Astrocyte (in vitro differentiated cells and primary cell): ENCODE data around the gene FAM168A. TPM values are rescaled to one million over a fixed set of nuclear protein-coding genes. Genes with fewer than 3 reads are reported as not detected.

Experiments
- DNase-seq: peaks from one replicate; pipeline ENCODE4 v3.0.0-alpha.2; 2010; ENCODE audit warnings: low read depth
- FAIRE-seq: peaks from 2 replicates; lab custom pipeline; 2011; peaks lifted over from hg19 to GRCh38; lab: Jason Lieb, UNC
- H2AFZ ChIP-seq: 2 replicates; pipeline ENCODE4 v1.6.0; 2012; ENCODE audit warnings: low read depth, low read length, inconsistent platforms
- H3K27ac ChIP-seq: 2 replicates; pipeline ENCODE4 v1.5.1; 2011; ENCODE audit warnings: low read depth, low read length, inconsistent platforms
- H3K27me3 ChIP-seq: 2 replicates; pipeline ENCODE4 v1.6.0; 2011; ENCODE audit warnings: low read length, inconsistent platforms; ENCODE audit not compliant: insufficient read depth
- H3K36me3 ChIP-seq: 2 replicates; pipeline ENCODE4 v1.5.1; 2011; ENCODE audit warnings: low read length, inconsistent platforms; ENCODE audit not compliant: insufficient read depth
- H3K4me1 ChIP-seq: 2 replicates; pipeline ENCODE4 v1.5.1; 2011; ENCODE audit warnings: low read length, inconsistent platforms; ENCODE audit not compliant: insufficient read depth
- H3K4me2 ChIP-seq: 2 replicates; pipeline ENCODE4 v1.6.0; 2012; ENCODE audit warnings: low read length, inconsistent platforms
- H3K4me3 ChIP-seq: 2 replicates; pipeline ENCODE4 v1.5.1; 2011; ENCODE audit warnings: low read depth, mild to moderate bottlenecking, low read length, inconsistent platforms; ENCODE audit not compliant: insufficient read depth
- H3K79me2 ChIP-seq: 2 replicates; pipeline ENCODE4 v1.6.0; 2012; ENCODE audit warnings: mild to moderate bottlenecking, low read length, inconsistent platforms; ENCODE audit not compliant: insufficient read depth
- H3K9ac ChIP-seq: 2 replicates; pipeline ENCODE4 v1.6.0; 2012; ENCODE audit warnings: mild to moderate bottlenecking, low read length, inconsistent platforms
- H3K9me3 ChIP-seq: 2 replicates; pipeline ENCODE4 v1.5.1; 2012; ENCODE audit warnings: low read depth, mild to moderate bottlenecking, low read length, inconsistent platforms; ENCODE audit not compliant: insufficient read depth
- H4K20me1 ChIP-seq: 2 replicates; pipeline ENCODE4 v1.6.0; 2012; ENCODE audit warnings: low read length, inconsistent platforms; ENCODE audit not compliant: insufficient read depth
- H3K27ac Mint-ChIP-seq: one replicate; pipeline ENCODE4 v1.8.0; 2021; ENCODE audit warnings: mild to moderate bottlenecking, mixed read lengths; ENCODE audit not compliant: unreplicated experiment
- H3K27me3 Mint-ChIP-seq: one replicate; pipeline ENCODE4 v1.8.0; 2021; ENCODE audit warnings: low read depth, mixed read lengths; ENCODE audit not compliant: unreplicated experiment
- H3K36me3 Mint-ChIP-seq: one replicate; pipeline ENCODE4 v1.8.0; 2021; ENCODE audit warnings: low read depth, mixed read lengths; ENCODE audit not compliant: unreplicated experiment
- H3K4me1 Mint-ChIP-seq: one replicate; pipeline ENCODE4 v1.8.0; 2021; ENCODE audit warnings: low read depth, mixed read lengths; ENCODE audit not compliant: unreplicated experiment
- H3K4me3 Mint-ChIP-seq: one replicate; pipeline ENCODE4 v1.8.0; 2021; ENCODE audit warnings: mild to moderate bottlenecking, moderate library complexity, mixed read lengths; ENCODE audit not compliant: unreplicated experiment
- H3K9me3 Mint-ChIP-seq: one replicate; pipeline ENCODE4 v1.8.0; 2021; ENCODE audit warnings: mild to moderate bottlenecking, mixed read lengths; ENCODE audit not compliant: unreplicated experiment
- EZH2 ChIP-seq: IDR thresholded peaks from 2 replicates; pipeline ENCODE4 v1.6.1; 2012; ENCODE audit warnings: mild to moderate bottlenecking, low read length, inconsistent platforms; ENCODE audit not compliant: insufficient read depth
- total RNA-seq: library from RNA; stranded (reverse); gene quantifications from 2 replicates; pipeline ENCODE4 v1.2.1, GENCODE V29; 2021
- TF ChIP-seq, protein P1 (sequence below): IDR thresholded peaks from 2 replicates; pipeline ENCODE4 v1.5.1; 2011; ENCODE audit warnings: low read depth, mild to moderate bottlenecking, inconsistent platforms, low read length, moderate library complexity; ENCODE audit not compliant: insufficient read depth

The FAM168A gene
- total RNA-seq, 1 donor from 2014 or later = 44.8 TPM

DNA sequence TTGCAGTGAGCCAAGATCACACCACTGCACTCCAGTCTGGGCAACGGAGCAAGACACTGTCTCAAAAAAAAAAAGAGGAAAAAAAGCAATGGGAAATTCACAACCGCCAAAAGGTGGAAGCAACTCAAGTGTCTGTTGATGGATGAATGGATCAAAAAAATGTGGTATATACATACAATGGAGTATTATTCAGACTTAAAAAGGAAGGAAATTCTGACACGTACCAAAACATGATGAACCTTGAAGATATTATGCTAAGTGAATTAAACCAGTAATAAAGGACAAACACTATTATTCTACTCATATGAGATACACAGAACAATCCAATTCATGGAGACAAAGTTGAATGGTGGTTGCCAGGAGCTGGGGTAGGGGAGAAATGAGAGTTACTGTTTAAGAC lies 40.9 kb downstream of the FAM168A start:
- H3K9me3 ChIP-seq = no peaks in the 10 kb centered on the region
- peaks cover 43% of the 10 kb centered on the region for H4K20me1 ChIP-seq
- FAIRE-seq (no peak), DNase-seq (no peak)
- H3K27me3 Mint-ChIP-seq = no peaks in the 10 kb centered on the region
- no peaks in the 10 kb centered on the region for H3K36me3 ChIP-seq
- H2AFZ ChIP-seq = no peak overlapping the region
- no peak for TF ChIP-seq EZH2
- TF ChIP-seq, protein P1, sequence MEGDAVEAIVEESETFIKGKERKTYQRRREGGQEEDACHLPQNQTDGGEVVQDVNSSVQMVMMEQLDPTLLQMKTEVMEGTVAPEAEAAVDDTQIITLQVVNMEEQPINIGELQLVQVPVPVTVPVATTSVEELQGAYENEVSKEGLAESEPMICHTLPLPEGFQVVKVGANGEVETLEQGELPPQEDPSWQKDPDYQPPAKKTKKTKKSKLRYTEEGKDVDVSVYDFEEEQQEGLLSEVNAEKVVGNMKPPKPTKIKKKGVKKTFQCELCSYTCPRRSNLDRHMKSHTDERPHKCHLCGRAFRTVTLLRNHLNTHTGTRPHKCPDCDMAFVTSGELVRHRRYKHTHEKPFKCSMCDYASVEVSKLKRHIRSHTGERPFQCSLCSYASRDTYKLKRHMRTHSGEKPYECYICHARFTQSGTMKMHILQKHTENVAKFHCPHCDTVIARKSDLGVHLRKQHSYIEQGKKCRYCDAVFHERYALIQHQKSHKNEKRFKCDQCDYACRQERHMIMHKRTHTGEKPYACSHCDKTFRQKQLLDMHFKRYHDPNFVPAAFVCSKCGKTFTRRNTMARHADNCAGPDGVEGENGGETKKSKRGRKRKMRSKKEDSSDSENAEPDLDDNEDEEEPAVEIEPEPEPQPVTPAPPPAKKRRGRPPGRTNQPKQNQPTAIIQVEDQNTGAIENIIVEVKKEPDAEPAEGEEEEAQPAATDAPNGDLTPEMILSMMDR = no peak
- H3K9ac ChIP-seq = no peak overlapping the region
- no peak overlapping the region for H3K4me2 ChIP-seq
- H3K9me3 Mint-ChIP-seq = no peaks in the 10 kb centered on the region
- no peaks in the 10 kb centered on the region for H3K4me1 ChIP-seq
- peaks cover 5% of the 10 kb centered on the region for H3K4me1 Mint-ChIP-seq
- no peak overlapping the region for H3K4me3 Mint-ChIP-seq
- H3K27ac ChIP-seq = no peak overlapping the region
- no peaks in the 10 kb centered on the region for H3K27me3 ChIP-seq
- no peak overlapping the region for H3K4me3 ChIP-seq
- peaks cover 6% of the 10 kb centered on the region for H3K36me3 Mint-ChIP-seq
- H3K79me2 ChIP-seq = peaks cover 39% of the 10 kb centered on the region
- no peak overlapping the region for H3K27ac Mint-ChIP-seq

GRCh38 chr11:73555615-73556014 lies 42.3 kb downstream of the FAM168A start:
- H3K27me3 ChIP-seq = no peaks in the 10 kb centered on the region
- Mint-ChIP-seq H3K36me3 (peaks cover 4% of the 10 kb centered on the region), H3K27ac (no peak overlapping the region), H3K4me1 (peaks cover 13% of the 10 kb centered on the region), H3K4me3 (no peak overlapping the region), H3K9me3 (no peaks in the 10 kb centered on the region), H3K27me3 (no peaks in the 10 kb centered on the region)
- H3K27ac ChIP-seq = no peak overlapping the region
- H3K4me1 ChIP-seq = no peaks in the 10 kb centered on the region
- H3K36me3 ChIP-seq = no peaks in the 10 kb centered on the region
- no peak for FAIRE-seq
- H3K79me2 ChIP-seq = peaks cover 38% of the 10 kb centered on the region
- H3K4me2 ChIP-seq = no peak overlapping the region
- H3K9me3 ChIP-seq = no peaks in the 10 kb centered on the region
- no peak for TF ChIP-seq EZH2
- TF ChIP-seq, protein P1 = no peak
- H4K20me1 ChIP-seq = peaks cover 53% of the 10 kb centered on the region
- DNase-seq = no peak
- no peak overlapping the region for H3K9ac ChIP-seq
- no peak overlapping the region for H2AFZ ChIP-seq
- no peak overlapping the region for H3K4me3 ChIP-seq

- H3K27me3 ChIP-seq = no peaks in the 10 kb centered on the region
- peaks cover 49% of the 10 kb centered on the region for H4K20me1 ChIP-seq
- Mint-ChIP-seq H3K9me3 (no peaks in the 10 kb centered on the region), H3K27ac (no peak overlapping the region), H3K4me3 (no peak overlapping the region), H3K4me1 (peaks cover 13% of the 10 kb centered on the region), H3K36me3 (peaks cover 4% of the 10 kb centered on the region), H3K27me3 (no peaks in the 10 kb centered on the region)
- H3K79me2 ChIP-seq = peaks cover 32% of the 10 kb centered on the region
- H3K36me3 ChIP-seq = no peaks in the 10 kb centered on the region
- no peaks in the 10 kb centered on the region for H3K9me3 ChIP-seq
- no peak overlapping the region for H3K9ac ChIP-seq
- FAIRE-seq (no peak), DNase-seq (no peak)
- no peak overlapping the region for H3K4me3 ChIP-seq
- H3K4me2 ChIP-seq = no peak overlapping the region
- H3K4me1 ChIP-seq = no peaks in the 10 kb centered on the region
- no peak overlapping the region for H2AFZ ChIP-seq
- no peak for TF ChIP-seq EZH2
- TF ChIP-seq, protein P1 = no peak
- H3K27ac ChIP-seq = no peak overlapping the region
Observed at GRCh38 chr11:73554671-73555320, 43.1 kb downstream of the FAM168A start.
